ENCODE measurements around the gene ZNFX1.

The ZNFX1 gene

DNA sequence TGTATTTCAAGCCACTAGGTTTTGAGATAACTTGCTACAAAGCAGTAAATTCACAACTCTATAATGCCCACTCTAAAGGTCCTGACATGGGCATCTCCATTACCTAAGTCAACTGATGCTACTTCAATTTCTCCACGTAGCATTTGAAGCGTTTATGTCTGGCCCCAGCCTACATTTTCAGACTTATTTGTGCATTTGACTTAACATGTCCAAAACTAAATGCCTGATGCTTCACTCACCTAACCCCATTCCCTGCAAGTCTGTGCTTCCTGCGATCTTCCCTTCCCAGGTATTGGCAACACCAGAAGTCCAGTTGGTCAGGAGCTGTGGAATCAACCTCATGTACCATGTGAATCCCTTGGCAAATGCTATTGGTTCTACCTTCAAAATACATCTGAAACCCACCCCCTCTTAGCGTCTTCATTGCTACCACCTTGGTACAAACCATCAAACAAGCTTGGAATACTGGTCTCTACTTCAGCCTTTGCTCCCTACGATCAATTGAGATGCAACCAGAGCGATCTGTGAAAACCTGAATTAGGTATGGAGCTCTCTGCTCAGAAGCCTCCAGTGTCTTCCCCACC, 12.8 kb upstream of the ZNFX1 start:
- H3K27me3 ChIP-seq = no peaks in the 10 kb centered on the region
- no peak overlapping the region for H3K27ac ChIP-seq
- peaks cover 0 to 19% (median 19%) of the 10 kb centered on the region in 3 donors for H3K9me3 ChIP-seq
- peaks cover 56 to 81% (median 70%) of the 10 kb centered on the region in 3 donors for H3K36me3 ChIP-seq
- DNase-seq = no peak
- H3K4me1 ChIP-seq = peaks cover 0 to 14% (median 4%) of the 10 kb centered on the region in 4 donors
- no peak overlapping the region for H3K4me3 ChIP-seq
- TF ChIP-seq, protein P1, sequence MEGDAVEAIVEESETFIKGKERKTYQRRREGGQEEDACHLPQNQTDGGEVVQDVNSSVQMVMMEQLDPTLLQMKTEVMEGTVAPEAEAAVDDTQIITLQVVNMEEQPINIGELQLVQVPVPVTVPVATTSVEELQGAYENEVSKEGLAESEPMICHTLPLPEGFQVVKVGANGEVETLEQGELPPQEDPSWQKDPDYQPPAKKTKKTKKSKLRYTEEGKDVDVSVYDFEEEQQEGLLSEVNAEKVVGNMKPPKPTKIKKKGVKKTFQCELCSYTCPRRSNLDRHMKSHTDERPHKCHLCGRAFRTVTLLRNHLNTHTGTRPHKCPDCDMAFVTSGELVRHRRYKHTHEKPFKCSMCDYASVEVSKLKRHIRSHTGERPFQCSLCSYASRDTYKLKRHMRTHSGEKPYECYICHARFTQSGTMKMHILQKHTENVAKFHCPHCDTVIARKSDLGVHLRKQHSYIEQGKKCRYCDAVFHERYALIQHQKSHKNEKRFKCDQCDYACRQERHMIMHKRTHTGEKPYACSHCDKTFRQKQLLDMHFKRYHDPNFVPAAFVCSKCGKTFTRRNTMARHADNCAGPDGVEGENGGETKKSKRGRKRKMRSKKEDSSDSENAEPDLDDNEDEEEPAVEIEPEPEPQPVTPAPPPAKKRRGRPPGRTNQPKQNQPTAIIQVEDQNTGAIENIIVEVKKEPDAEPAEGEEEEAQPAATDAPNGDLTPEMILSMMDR (IDR thresholded peaks at IDR 0.05) = no peak
- intact Hi-C loops (cut with DNase I; ENCODE audit: low total_unique reads) = no loop called here

- Histone ChIP-seq H3K27ac (no peak overlapping the region), H3K36me3 (peaks cover 73 to 88% (median 87%) of the 10 kb centered on the region in 3 donors), H3K27me3 (no peaks in the 10 kb centered on the region), H3K4me1 (peaks cover 0 to 21% (median 4%) of the 10 kb centered on the region in 4 donors), H3K4me3 (no peak overlapping the region), H3K9me3 (peaks cover 0 to 29% (median 25%) of the 10 kb centered on the region in 3 donors)
- intact Hi-C loops (cut with DNase I; ENCODE audit: low total_unique reads) = no loop called here
- TF ChIP-seq, protein P1 (IDR thresholded peaks at IDR 0.05) = no peak
- DNase-seq = no peak
Measured at GRCh38 chr20:49288784-49289696, 11.2 kb upstream of the ZNFX1 start.

- Histone ChIP-seq H3K27me3 (no peaks in the 10 kb centered on the region), H3K9me3 (peaks cover 0 to 29% (median 26%) of the 10 kb centered on the region in 3 donors), H3K27ac (no peak overlapping the region), H3K4me3 (no peak overlapping the region), H3K36me3 (peaks cover 80 to 96% (median 94%) of the 10 kb centered on the region in 3 donors), H3K4me1 (peaks cover 0 to 28% (median 6%) of the 10 kb centered on the region in 4 donors)
- intact Hi-C loops (cut with DNase I; ENCODE audit: low total_unique reads) = no loop called here
- DNase-seq = no peak
- TF ChIP-seq, protein P1 (IDR thresholded peaks at IDR 0.05) = no peak
Measured at GRCh38 chr20:49288250-49288751, 10.4 kb upstream of the ZNFX1 start.

- Histone ChIP-seq H3K4me1 (peaks cover 0 to 34% (median 9%) of the 10 kb centered on the region in 4 donors), H3K9me3 (peaks cover 0 to 29% (median 28%) of the 10 kb centered on the region in 3 donors), H3K27me3 (no peaks in the 10 kb centered on the region), H3K27ac (no peak overlapping the region), H3K36me3 (peaks cover 86 to 98% (median 96%) of the 10 kb centered on the region in 3 donors), H3K4me3 (no peak overlapping the region)
- DNase-seq = no peak
- TF ChIP-seq, protein P1 (IDR thresholded peaks at IDR 0.05) = no peak
- intact Hi-C loops (cut with DNase I; ENCODE audit: low total_unique reads) = no loop called here
Measured at GRCh38 chr20:49287555-49288249, 9.8 kb upstream of the ZNFX1 start.
